ENCODE data around the gene LRTM2. TPM values are rescaled to one million over a fixed set of nuclear protein-coding genes. Genes with fewer than 3 reads are reported as not detected.

The LRTM2 gene
- total RNA-seq, 1 experiment from 2014 or later: not detected

- peak in 1 of 2 experiments; percentile 28 for DNase-seq
- H3K9me3 Mint-ChIP-seq (ENCODE audit: unreplicated experiment): no peaks in the 10 kb centered on the region
- H3K36me3 ChIP-seq (ENCODE audit: control insufficient read depth, insufficient read depth, low read length): no peaks in the 10 kb centered on the region
- POLR2A ChIA-PET: no interaction called here
- peaks cover 6% of the 10 kb centered on the region; the same call in 1 of the 2 replicates for H3K4me1 ChIP-seq
- no TSS peak for BruUV-seq (replicated peaks)
- H3K9me3 ChIP-seq: no peaks in the 10 kb centered on the region
- no peaks in the 10 kb centered on the region for H3K4me1 Mint-ChIP-seq (ENCODE audit: low read depth, unreplicated experiment)
- no peak overlapping the region for H3K4me3 Mint-ChIP-seq (ENCODE audit: unreplicated experiment)
- intact Hi-C loops (cut with micrococcal nuclease; ENCODE audit: unreplicated experiment): no loop called here
- H3K4me3 ChIP-seq (ENCODE audit: low read depth, low read length): no peak overlapping the region
- no peak for TF ChIP-seq CTCF (IDR thresholded peaks at IDR 0.05; ENCODE audit: insufficient read depth in 1 of 2, low read depth in 1 of 2, low read length in 1 of 2, severe bottlenecking in 1 of 2, unreplicated experiment in 1 of 2)
- no peak overlapping the region for H3K27ac Mint-ChIP-seq (ENCODE audit: unreplicated experiment)
- CTCF ChIA-PET: interaction anchor here (0.6 kb wide), 1 partner anchor 577 kb away, joined by 3 read pairs; no protein-coding TSS in a partner anchor
- H3K27me3 ChIP-seq (replicated peaks; ENCODE audit: control insufficient read depth, insufficient read depth, low read length): no peaks in the 10 kb centered on the region
- H3K36me3 Mint-ChIP-seq (ENCODE audit: insufficient read depth, unreplicated experiment): no peaks in the 10 kb centered on the region
- peaks cover 2% of the 10 kb centered on the region for H3K27me3 Mint-ChIP-seq (ENCODE audit: insufficient read depth, unreplicated experiment)
Measured at GRCh38 chr12:1880876-1881275, 60.5 kb downstream of the LRTM2 start.

- peaks cover 6% of the 10 kb centered on the region; the same call in 1 of the 2 replicates for H3K4me1 ChIP-seq
- no peaks in the 10 kb centered on the region for H3K27me3 ChIP-seq (replicated peaks; ENCODE audit: control insufficient read depth, insufficient read depth, low read length)
- H3K9me3 ChIP-seq: no peaks in the 10 kb centered on the region
- Mint-ChIP-seq H3K4me3 (ENCODE audit: unreplicated experiment) (no peak overlapping the region), H3K36me3 (ENCODE audit: insufficient read depth, unreplicated experiment) (no peaks in the 10 kb centered on the region), H3K27ac (ENCODE audit: unreplicated experiment) (no peak overlapping the region), H3K4me1 (ENCODE audit: low read depth, unreplicated experiment) (no peaks in the 10 kb centered on the region), H3K9me3 (ENCODE audit: unreplicated experiment) (no peaks in the 10 kb centered on the region), H3K27me3 (ENCODE audit: insufficient read depth, unreplicated experiment) (no peaks in the 10 kb centered on the region)
- ChIA-PET CTCF (interaction anchor here (0.6 kb wide), 2 partner anchors 578 to 910 kb away, joined by 3 read pairs; no protein-coding TSS in a partner anchor), POLR2A (no interaction called here)
- H3K4me3 ChIP-seq (ENCODE audit: low read depth, low read length): no peak overlapping the region
- H3K36me3 ChIP-seq (ENCODE audit: control insufficient read depth, insufficient read depth, low read length): no peaks in the 10 kb centered on the region
- DNase-seq: no peak
- BruUV-seq (replicated peaks): no TSS peak
- TF ChIP-seq CTCF (IDR thresholded peaks at IDR 0.05; ENCODE audit: insufficient read depth in 1 of 2, low read depth in 1 of 2, low read length in 1 of 2, severe bottlenecking in 1 of 2, unreplicated experiment in 1 of 2): no peak
- intact Hi-C loops (cut with micrococcal nuclease; ENCODE audit: unreplicated experiment): no loop called here
Measured at GRCh38 chr12:1881301-1881700, 60.9 kb downstream of the LRTM2 start.

- Histone ChIP-seq H3K27me3 (replicated peaks; ENCODE audit: control insufficient read depth, insufficient read depth, low read length) (no peaks in the 10 kb centered on the region), H3K36me3 (ENCODE audit: control insufficient read depth, insufficient read depth, low read length) (no peaks in the 10 kb centered on the region), H3K9me3 (no peaks in the 10 kb centered on the region), H3K4me1 (peaks cover 6% of the 10 kb centered on the region; the same call in 1 of the 2 replicates), H3K4me3 (ENCODE audit: low read depth, low read length) (no peak overlapping the region)
- H3K4me1 Mint-ChIP-seq (ENCODE audit: low read depth, unreplicated experiment): no peaks in the 10 kb centered on the region
- ChIA-PET POLR2A (no interaction called here), CTCF (interaction anchor here (0.6 kb wide), 1 partner anchor 910 kb away, joined by 3 read pairs; no protein-coding TSS in a partner anchor)
- DNase-seq: peak in 1 of 2 experiments; percentile 14
- no peak overlapping the region for H3K4me3 Mint-ChIP-seq (ENCODE audit: unreplicated experiment)
- intact Hi-C loops (cut with micrococcal nuclease; ENCODE audit: unreplicated experiment): no loop called here
- BruUV-seq (replicated peaks): no TSS peak
- H3K36me3 Mint-ChIP-seq (ENCODE audit: insufficient read depth, unreplicated experiment): no peaks in the 10 kb centered on the region
- H3K27ac Mint-ChIP-seq (ENCODE audit: unreplicated experiment): no peak overlapping the region
- H3K9me3 Mint-ChIP-seq (ENCODE audit: unreplicated experiment): no peaks in the 10 kb centered on the region
- no peak for TF ChIP-seq CTCF (IDR thresholded peaks at IDR 0.05; ENCODE audit: insufficient read depth in 1 of 2, low read depth in 1 of 2, low read length in 1 of 2, severe bottlenecking in 1 of 2, unreplicated experiment in 1 of 2)
- H3K27me3 Mint-ChIP-seq (ENCODE audit: insufficient read depth, unreplicated experiment): no peaks in the 10 kb centered on the region
Measured at GRCh38 chr12:1881936-1882335, 61.6 kb downstream of the LRTM2 start.
